Ectodermal cell (in vitro differentiated cells): Measurements from ENCODE around the gene PLEKHG1.

Source experiments
- H3K27ac ChIP-seq: 2 replicates; pipeline ENCODE4 v1.7.0; 2013; ENCODE audit warnings: mild to moderate bottlenecking, low read depth, low read length; ENCODE audit not compliant: insufficient read depth, poor library complexity, severe bottlenecking
- H3K27me3 ChIP-seq: 2 replicates; pipeline ENCODE4 v1.7.0; 2013; ENCODE audit warnings: mild to moderate bottlenecking, low read length; ENCODE audit not compliant: insufficient read depth, control insufficient read depth, poor library complexity, severe bottlenecking
- H3K36me3 ChIP-seq: one replicate; pipeline ENCODE4 v1.7.0; 2013; ENCODE audit warnings: low read length; ENCODE audit not compliant: control insufficient read depth, insufficient read depth
- H3K4me1 ChIP-seq: one replicate; pipeline ENCODE4 v1.7.0; 2013; ENCODE audit warnings: low read length; ENCODE audit not compliant: control insufficient read depth, insufficient read depth
- H3K4me3 ChIP-seq: 2 replicates; pipeline ENCODE4 v1.7.0; 2013; ENCODE audit warnings: low read depth, low read length, control low read depth; ENCODE audit not compliant: insufficient read depth
- H3K9me3 ChIP-seq: 2 replicates; pipeline ENCODE4 v1.7.0; 2013; ENCODE audit warnings: mild to moderate bottlenecking, low read length, moderate library complexity; ENCODE audit not compliant: control insufficient read depth
- WGBS, 2 experiments: methylation state at CpG; one replicate each; pipeline ENCODE4 v1.1.7; 2013; ENCODE audit warnings: missing lambda C conversion rate in 2 of 2; 5-methylcytosine and 5-hydroxymethylcytosine counted together

The PLEKHG1 gene

GRCh38 chr6:150625927-150626326 is 26.2 kb downstream of the PLEKHG1 start:
- Histone ChIP-seq H3K27ac (no peak overlapping the region), H3K4me1 (no peaks in the 10 kb centered on the region), H3K36me3 (no peaks in the 10 kb centered on the region), H3K4me3 (no peak overlapping the region), H3K27me3 (no peaks in the 10 kb centered on the region), H3K9me3 (no peaks in the 10 kb centered on the region)
- 95 to 96% methylated on average over 4 of the region's 4 CpGs for WGBS, 2 experiments

- no peaks in the 10 kb centered on the region for H3K27me3 ChIP-seq
- H3K4me3 ChIP-seq, result no peak overlapping the region
- H3K9me3 ChIP-seq, result no peaks in the 10 kb centered on the region
- no peaks in the 10 kb centered on the region for H3K36me3 ChIP-seq
- H3K4me1 ChIP-seq, result no peaks in the 10 kb centered on the region
- H3K27ac ChIP-seq, result no peak overlapping the region
Measured at GRCh38 chr6:150627154-150627553, 27.5 kb downstream of the PLEKHG1 start.

GRCh38 chr6:150627585-150628025 is 27.9 kb downstream of the PLEKHG1 start:
- H3K4me1 ChIP-seq, result no peaks in the 10 kb centered on the region
- H3K36me3 ChIP-seq, result no peaks in the 10 kb centered on the region
- no peaks in the 10 kb centered on the region for H3K27me3 ChIP-seq
- no peak overlapping the region for H3K27ac ChIP-seq
- no peak overlapping the region for H3K4me3 ChIP-seq
- 87 to 100% methylated on average over 3 to 4 of the region's 5 CpGs for WGBS, 2 experiments
- no peaks in the 10 kb centered on the region for H3K9me3 ChIP-seq

GRCh38 chr6:150628908-150629307 is 29.2 kb downstream of the PLEKHG1 start:
- H3K27me3 ChIP-seq, result no peaks in the 10 kb centered on the region
- no peaks in the 10 kb centered on the region for H3K9me3 ChIP-seq
- no peaks in the 10 kb centered on the region for H3K4me1 ChIP-seq
- 74 to 80% methylated on average over 5 to 6 of the region's 6 CpGs for WGBS, 2 experiments
- no peak overlapping the region for H3K4me3 ChIP-seq
- no peaks in the 10 kb centered on the region for H3K36me3 ChIP-seq
- H3K27ac ChIP-seq, result no peak overlapping the region

GRCh38 chr6:150631283-150631983 is 31.7 kb downstream of the PLEKHG1 start:
- Histone ChIP-seq H3K4me1 (no peaks in the 10 kb centered on the region), H3K9me3 (no peaks in the 10 kb centered on the region), H3K27me3 (no peaks in the 10 kb centered on the region), H3K27ac (no peak overlapping the region), H3K36me3 (no peaks in the 10 kb centered on the region), H3K4me3 (no peak overlapping the region)
- WGBS, 2 experiments, result 92 to 94% methylated on average over 11 to 12 of the region's 12 CpGs

GRCh38 chr6:150631984-150632642 is 32.4 kb downstream of the PLEKHG1 start:
- WGBS, 2 experiments, result 94 to 96% methylated on average over 9 of the region's 9 CpGs

GRCh38 chr6:150632785-150633485 is 33.2 kb downstream of the PLEKHG1 start:
- 93 to 96% methylated on average over 13 of the region's 13 CpGs for WGBS, 2 experiments

More at GRCh38 chr6:150631984-150632642, 32.4 kb downstream of the PLEKHG1 start:
- H3K4me1 ChIP-seq, result no peaks in the 10 kb centered on the region
- H3K27ac ChIP-seq, result no peak overlapping the region
- H3K36me3 ChIP-seq, result no peaks in the 10 kb centered on the region
- H3K4me3 ChIP-seq, result no peak overlapping the region
- H3K27me3 ChIP-seq, result no peaks in the 10 kb centered on the region
- H3K9me3 ChIP-seq, result no peaks in the 10 kb centered on the region

GRCh38 chr6:150633486-150633834 is 33.8 kb downstream of the PLEKHG1 start:
- Histone ChIP-seq H3K36me3 (no peaks in the 10 kb centered on the region), H3K4me1 (no peaks in the 10 kb centered on the region), H3K9me3 (no peaks in the 10 kb centered on the region), H3K4me3 (no peak overlapping the region), H3K27ac (no peak overlapping the region), H3K27me3 (no peaks in the 10 kb centered on the region)
- 94 to 95% methylated on average over 4 of the region's 4 CpGs for WGBS, 2 experiments

More at GRCh38 chr6:150632785-150633485, 33.2 kb downstream of the PLEKHG1 start:
- no peaks in the 10 kb centered on the region for H3K27me3 ChIP-seq
- H3K4me1 ChIP-seq, result no peaks in the 10 kb centered on the region
- H3K4me3 ChIP-seq, result no peak overlapping the region
- no peaks in the 10 kb centered on the region for H3K9me3 ChIP-seq
- H3K27ac ChIP-seq, result no peak overlapping the region
- H3K36me3 ChIP-seq, result no peaks in the 10 kb centered on the region

GRCh38 chr6:150634176-150634963 is 34.7 kb downstream of the PLEKHG1 start:
- Histone ChIP-seq H3K27me3 (no peaks in the 10 kb centered on the region), H3K4me1 (no peaks in the 10 kb centered on the region), H3K9me3 (no peaks in the 10 kb centered on the region), H3K27ac (no peak overlapping the region), H3K4me3 (no peak overlapping the region), H3K36me3 (no peaks in the 10 kb centered on the region)
- 87 to 89% methylated on average over 4 of the region's 4 CpGs for WGBS, 2 experiments

GRCh38 chr6:150634964-150635292 is 35.2 kb downstream of the PLEKHG1 start:
- H3K4me3 ChIP-seq, result no peak overlapping the region
- H3K9me3 ChIP-seq, result no peaks in the 10 kb centered on the region
- no peak overlapping the region for H3K27ac ChIP-seq
- WGBS, 2 experiments, result 66 to 83% methylated on average over 1 of the region's 1 CpG
- H3K36me3 ChIP-seq, result no peaks in the 10 kb centered on the region
- H3K27me3 ChIP-seq, result no peaks in the 10 kb centered on the region
- no peaks in the 10 kb centered on the region for H3K4me1 ChIP-seq
